Keratinocyte (primary cell): ENCODE measurements around the gene TSR3.

ENCODE experiments used
- EZH2 ChIP-seq: IDR thresholded peaks from one replicate; pipeline ENCODE4 v1.6.1; 2012; ENCODE audit warnings: inconsistent platforms, mild to moderate bottlenecking, low read length, moderate library complexity
- TF ChIP-seq, protein P1 (sequence below), 3 experiments: IDR thresholded peaks in 1 of 3; conservative IDR thresholded peaks in 1 of 3; optimal IDR thresholded peaks in 1 of 3; 2 replicates in 2 of 3; 3 replicates in 1 of 3; pipeline versions ENCODE3 to v1.5.1; 2011; ENCODE audit warnings: low read length in 3 of 3, mild to moderate bottlenecking in 3 of 3, moderate library complexity in 2 of 3, control low read depth in 1 of 3, inconsistent platforms in 1 of 3; ENCODE audit not compliant: insufficient read depth in 2 of 3; ENCODE audit errors: extremely low read depth in 1 of 3

DNA sequence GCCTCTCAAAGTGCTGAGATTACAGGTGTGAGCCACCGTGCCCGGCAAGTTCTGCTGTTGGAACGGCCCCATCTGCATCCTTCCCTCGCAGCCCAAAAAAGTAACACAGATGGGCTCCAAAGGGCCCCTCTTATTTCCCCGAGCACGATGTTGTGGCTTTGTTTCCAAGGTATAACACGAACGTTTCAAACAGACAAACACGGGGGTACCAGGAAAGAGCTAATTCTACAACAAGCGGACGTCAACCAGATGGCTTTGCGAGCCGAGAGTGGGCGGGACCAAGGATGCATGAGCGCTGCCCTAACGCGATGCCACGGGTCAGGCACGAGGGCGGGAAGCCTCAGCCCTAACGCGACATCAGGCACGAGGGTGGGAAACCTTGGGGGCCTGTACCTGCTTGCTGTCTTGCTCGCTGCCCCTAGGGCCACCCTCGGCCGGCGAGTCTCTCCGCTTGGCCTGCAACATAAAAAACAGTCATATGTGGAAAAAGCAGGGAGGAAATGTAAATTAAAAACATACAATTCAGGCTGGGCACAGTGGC lies 38.6 kb upstream of the TSR3 start:
- TF ChIP-seq EZH2: no peak
- TF ChIP-seq, protein P1, sequence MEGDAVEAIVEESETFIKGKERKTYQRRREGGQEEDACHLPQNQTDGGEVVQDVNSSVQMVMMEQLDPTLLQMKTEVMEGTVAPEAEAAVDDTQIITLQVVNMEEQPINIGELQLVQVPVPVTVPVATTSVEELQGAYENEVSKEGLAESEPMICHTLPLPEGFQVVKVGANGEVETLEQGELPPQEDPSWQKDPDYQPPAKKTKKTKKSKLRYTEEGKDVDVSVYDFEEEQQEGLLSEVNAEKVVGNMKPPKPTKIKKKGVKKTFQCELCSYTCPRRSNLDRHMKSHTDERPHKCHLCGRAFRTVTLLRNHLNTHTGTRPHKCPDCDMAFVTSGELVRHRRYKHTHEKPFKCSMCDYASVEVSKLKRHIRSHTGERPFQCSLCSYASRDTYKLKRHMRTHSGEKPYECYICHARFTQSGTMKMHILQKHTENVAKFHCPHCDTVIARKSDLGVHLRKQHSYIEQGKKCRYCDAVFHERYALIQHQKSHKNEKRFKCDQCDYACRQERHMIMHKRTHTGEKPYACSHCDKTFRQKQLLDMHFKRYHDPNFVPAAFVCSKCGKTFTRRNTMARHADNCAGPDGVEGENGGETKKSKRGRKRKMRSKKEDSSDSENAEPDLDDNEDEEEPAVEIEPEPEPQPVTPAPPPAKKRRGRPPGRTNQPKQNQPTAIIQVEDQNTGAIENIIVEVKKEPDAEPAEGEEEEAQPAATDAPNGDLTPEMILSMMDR (optimal IDR thresholded peaks at IDR 0.05 in 1 of 3, IDR thresholded peaks at IDR 0.05 in 1 of 3, conservative IDR thresholded peaks at IDR 0.05 in 1 of 3; ENCODE audit: extremely low read depth in 1 of 3, insufficient read depth in 2 of 3, low read length in 3 of 3): no peak
